ENCODE measurements around the gene THAP9. TPM values are rescaled to one million over a fixed set of nuclear protein-coding genes. Genes with fewer than 3 reads are reported as not detected.

Gene THAP9
- total RNA-seq, 2 experiments from 2014 or later: 3.8 to 4.3 TPM

GRCh38 chr4:82948647-82949204 is 48.2 kb downstream of the THAP9 start:
- no peak overlapping the region for H3K4me3 Mint-ChIP-seq
- DNase-seq (no peak), ATAC-seq (ENCODE audit: poor library complexity) (no peak)
- TF ChIP-seq CTCF (IDR thresholded peaks at IDR 0.05): no peak
- Histone ChIP-seq H3K27ac (ENCODE audit: low read depth in 1 of 2, low read length in 2 of 2) (no peak overlapping the region), H3K36me3 (ENCODE audit: insufficient read depth, low read length) (peaks cover 7% of the 10 kb centered on the region), H3K27me3 (ENCODE audit: control insufficient read depth in 1 of 2, insufficient read depth in 2 of 2, low read length in 2 of 2) (no peaks in the 10 kb centered on the region), H3K4me1 (ENCODE audit: insufficient read depth, low read length) (no peaks in the 10 kb centered on the region), H3K9me3 (ENCODE audit: control insufficient read depth in 1 of 2, insufficient read depth in 1 of 2, low read length in 2 of 2) (no peaks in the 10 kb centered on the region), H3K4me3 (ENCODE audit: low read length) (no peak overlapping the region)
- ChIA-PET CTCF (no interaction called here), POLR2A (no interaction called here)
- no peak overlapping the region for H3K27ac Mint-ChIP-seq
- H3K4me1 Mint-ChIP-seq (ENCODE audit: low read depth): no peaks in the 10 kb centered on the region
- H3K36me3 Mint-ChIP-seq (ENCODE audit: low read depth): peaks cover 28% of the 10 kb centered on the region
- intact Hi-C loops (cut with DNase I, micrococcal nuclease): no loop called here
- H3K27me3 Mint-ChIP-seq: no peaks in the 10 kb centered on the region
- no peaks in the 10 kb centered on the region for H3K9me3 Mint-ChIP-seq

- ChIA-PET CTCF (no interaction called here), POLR2A (no interaction called here)
- Histone ChIP-seq H3K4me3 (ENCODE audit: low read length) (no peak overlapping the region), H3K27me3 (ENCODE audit: control insufficient read depth in 1 of 2, insufficient read depth in 2 of 2, low read length in 2 of 2) (no peaks in the 10 kb centered on the region), H3K36me3 (ENCODE audit: insufficient read depth, low read length) (peaks cover under 1% of the 10 kb centered on the region), H3K9me3 (ENCODE audit: control insufficient read depth in 1 of 2, insufficient read depth in 1 of 2, low read length in 2 of 2) (no peaks in the 10 kb centered on the region), H3K4me1 (ENCODE audit: insufficient read depth, low read length) (no peaks in the 10 kb centered on the region), H3K27ac (ENCODE audit: low read depth in 1 of 2, low read length in 2 of 2) (no peak overlapping the region)
- no peak for TF ChIP-seq CTCF (IDR thresholded peaks at IDR 0.05)
- DNase-seq (no peak), ATAC-seq (ENCODE audit: poor library complexity) (no peak)
- Mint-ChIP-seq H3K4me1 (ENCODE audit: low read depth) (no peaks in the 10 kb centered on the region), H3K36me3 (ENCODE audit: low read depth) (peaks cover 26% of the 10 kb centered on the region), H3K27me3 (no peaks in the 10 kb centered on the region), H3K27ac (no peak overlapping the region), H3K9me3 (no peaks in the 10 kb centered on the region), H3K4me3 (no peak overlapping the region)
- intact Hi-C loops (cut with DNase I, micrococcal nuclease): no loop called here
Observed at GRCh38 chr4:82951196-82951595, 50.7 kb downstream of the THAP9 start.

- ATAC-seq (ENCODE audit: poor library complexity): no peak
- no peak overlapping the region for H3K27ac Mint-ChIP-seq
- TF ChIP-seq CTCF (IDR thresholded peaks at IDR 0.05): no peak
- DNase-seq: no peak
- peaks cover 31% of the 10 kb centered on the region for H3K36me3 Mint-ChIP-seq (ENCODE audit: low read depth)
- H3K9me3 ChIP-seq (ENCODE audit: control insufficient read depth in 1 of 2, insufficient read depth in 1 of 2, low read length in 2 of 2): no peaks in the 10 kb centered on the region
- no peaks in the 10 kb centered on the region for H3K36me3 ChIP-seq (ENCODE audit: insufficient read depth, low read length)
- H3K4me1 Mint-ChIP-seq (ENCODE audit: low read depth): peaks cover 14% of the 10 kb centered on the region
- no peak overlapping the region for H3K4me3 ChIP-seq (ENCODE audit: low read length)
- H3K4me1 ChIP-seq (ENCODE audit: insufficient read depth, low read length): no peaks in the 10 kb centered on the region
- intact Hi-C loops (cut with DNase I, micrococcal nuclease): no loop called here
- no peak overlapping the region for H3K27ac ChIP-seq (ENCODE audit: low read depth in 1 of 2, low read length in 2 of 2)
- no peaks in the 10 kb centered on the region for H3K27me3 ChIP-seq (ENCODE audit: control insufficient read depth in 1 of 2, insufficient read depth in 2 of 2, low read length in 2 of 2)
- ChIA-PET CTCF (no interaction called here), POLR2A (no interaction called here)
- no peaks in the 10 kb centered on the region for H3K27me3 Mint-ChIP-seq
- no peak overlapping the region for H3K4me3 Mint-ChIP-seq
- no peaks in the 10 kb centered on the region for H3K9me3 Mint-ChIP-seq
Observed at GRCh38 chr4:82954212-82954611, 53.7 kb downstream of the THAP9 start.
